ENCODE measurements around the gene TAPBP.

- TF ChIP-seq CTCF (IDR thresholded peaks at IDR 0.05) (no peak), EP300 (IDR thresholded peaks at IDR 0.05) (no peak), POLR2A (IDR thresholded peaks at IDR 0.05; ENCODE audit: low read depth) (no peak)
Measured at GRCh38 chr6:33347816-33348215, 33.9 kb upstream of the TAPBP start.
